ENCODE measurements around the gene IGF2BP2. TPM values are rescaled to one million over a fixed set of nuclear protein-coding genes. Genes with fewer than 3 reads are reported as not detected.

Gene IGF2BP2
- total RNA-seq, 2 experiments from 2014 or later = 0.09 TPM; not detected in 1

- H3K27me3 Mint-ChIP-seq = peaks cover 37% of the 10 kb centered on the region
- H3K27ac Mint-ChIP-seq = no peak overlapping the region
- no peak for ATAC-seq
- H3K36me3 Mint-ChIP-seq = no peaks in the 10 kb centered on the region
- H3K4me1 Mint-ChIP-seq = peaks cover 2% of the 10 kb centered on the region
- no peaks in the 10 kb centered on the region for H3K9me3 Mint-ChIP-seq (ENCODE audit: low read depth)
- H3K4me3 Mint-ChIP-seq = no peak overlapping the region
- DNase-seq = no peak
- CTCF ChIA-PET = interaction anchor here (1.9 kb wide), 1 partner anchor 23 kb away, joined by 4 read pairs; no protein-coding TSS in a partner anchor
Observed at GRCh38 chr3:185744997-185745843, 79.6 kb downstream of the IGF2BP2 start.

- no peak for DNase-seq
- no peak for ATAC-seq
- no peak overlapping the region for H3K27ac Mint-ChIP-seq
- CTCF ChIA-PET = interaction anchor here (0.7 kb wide), 1 partner anchor 27 kb away, joined by 3 read pairs; no protein-coding TSS in a partner anchor
- peaks cover 38% of the 10 kb centered on the region for H3K27me3 Mint-ChIP-seq
- no peaks in the 10 kb centered on the region for H3K36me3 Mint-ChIP-seq
- no peak overlapping the region for H3K4me3 Mint-ChIP-seq
- peaks cover 2% of the 10 kb centered on the region for H3K4me1 Mint-ChIP-seq
- no peaks in the 10 kb centered on the region for H3K9me3 Mint-ChIP-seq (ENCODE audit: low read depth)
Observed at GRCh38 chr3:185741586-185741985, 83.3 kb downstream of the IGF2BP2 start.

- CTCF ChIA-PET = no interaction called here
- Mint-ChIP-seq H3K36me3 (no peaks in the 10 kb centered on the region), H3K9me3 (ENCODE audit: low read depth) (no peaks in the 10 kb centered on the region), H3K4me3 (no peak overlapping the region), H3K27me3 (peaks cover 25% of the 10 kb centered on the region), H3K27ac (no peak overlapping the region), H3K4me1 (no peaks in the 10 kb centered on the region)
- ATAC-seq = no peak
- no peak for DNase-seq
Observed at GRCh38 chr3:185740133-185740532, 84.7 kb downstream of the IGF2BP2 start.

- Mint-ChIP-seq H3K4me3 (no peak overlapping the region), H3K36me3 (no peaks in the 10 kb centered on the region), H3K27ac (no peak overlapping the region), H3K4me1 (no peaks in the 10 kb centered on the region), H3K27me3 (peaks cover 25% of the 10 kb centered on the region), H3K9me3 (ENCODE audit: low read depth) (no peaks in the 10 kb centered on the region)
- CTCF ChIA-PET = no interaction called here
- DNase-seq (no peak), ATAC-seq (no peak)
Observed at GRCh38 chr3:185739264-185739701, 85.6 kb downstream of the IGF2BP2 start.

- H3K9me3 Mint-ChIP-seq (ENCODE audit: low read depth) = no peaks in the 10 kb centered on the region
- H3K4me1 Mint-ChIP-seq = no peaks in the 10 kb centered on the region
- no peak overlapping the region for H3K27ac Mint-ChIP-seq
- DNase-seq = no peak
- H3K4me3 Mint-ChIP-seq = no peak overlapping the region
- no peaks in the 10 kb centered on the region for H3K36me3 Mint-ChIP-seq
- CTCF ChIA-PET = no interaction called here
- H3K27me3 Mint-ChIP-seq = peaks cover 20% of the 10 kb centered on the region
- no peak for ATAC-seq
Observed at GRCh38 chr3:185737740-185738680, 86.8 kb downstream of the IGF2BP2 start.

- no peaks in the 10 kb centered on the region for H3K9me3 Mint-ChIP-seq (ENCODE audit: low read depth)
- H3K27ac Mint-ChIP-seq = no peak overlapping the region
- H3K36me3 Mint-ChIP-seq = no peaks in the 10 kb centered on the region
- no peak overlapping the region for H3K4me3 Mint-ChIP-seq
- H3K27me3 Mint-ChIP-seq = peaks cover 25% of the 10 kb centered on the region
- no peak for ATAC-seq
- H3K4me1 Mint-ChIP-seq = no peaks in the 10 kb centered on the region
- DNase-seq = no peak
- CTCF ChIA-PET = no interaction called here
Observed at GRCh38 chr3:185737020-185737419, 87.8 kb downstream of the IGF2BP2 start.

- ATAC-seq = no peak
- no peak for DNase-seq
- H3K9me3 Mint-ChIP-seq (ENCODE audit: low read depth) = no peaks in the 10 kb centered on the region
- H3K4me3 Mint-ChIP-seq = no peak overlapping the region
- no peaks in the 10 kb centered on the region for H3K4me1 Mint-ChIP-seq
- CTCF ChIA-PET = interaction anchor here (0.8 to 1.8 kb wide), 3 partner anchors 34 to 74 kb away, joined by 3 to 7 read pairs (median 4); no protein-coding TSS in a partner anchor
- H3K36me3 Mint-ChIP-seq = no peaks in the 10 kb centered on the region
- no peak overlapping the region for H3K27ac Mint-ChIP-seq
- H3K27me3 Mint-ChIP-seq = peaks cover 21% of the 10 kb centered on the region
Observed at GRCh38 chr3:185734725-185735096, 90.1 kb downstream of the IGF2BP2 start.

GRCh38 chr3:185733980-185734724, 90.7 kb downstream of the IGF2BP2 start:
- Mint-ChIP-seq H3K27ac (no peak overlapping the region), H3K9me3 (ENCODE audit: low read depth) (no peaks in the 10 kb centered on the region), H3K27me3 (peaks cover 21% of the 10 kb centered on the region), H3K4me3 (no peak overlapping the region), H3K36me3 (no peaks in the 10 kb centered on the region), H3K4me1 (no peaks in the 10 kb centered on the region)
- DNase-seq (no peak), ATAC-seq (no peak)
- CTCF ChIA-PET = interaction anchor here (0.8 to 1.8 kb wide), 3 partner anchors 35 to 74 kb away, joined by 3 to 7 read pairs (median 4); no protein-coding TSS in a partner anchor

- Mint-ChIP-seq H3K4me3 (no peak overlapping the region), H3K9me3 (ENCODE audit: low read depth) (no peaks in the 10 kb centered on the region), H3K36me3 (no peaks in the 10 kb centered on the region), H3K27ac (no peak overlapping the region), H3K4me1 (no peaks in the 10 kb centered on the region), H3K27me3 (peaks cover 14% of the 10 kb centered on the region)
- CTCF ChIA-PET = interaction anchor here (1.4 kb wide), 1 partner anchor 73 kb away, joined by 3 read pairs; no protein-coding TSS in a partner anchor
- ATAC-seq = no peak
- no peak for DNase-seq
Observed at GRCh38 chr3:185732782-185733181, 92.1 kb downstream of the IGF2BP2 start.

- no peaks in the 10 kb centered on the region for H3K9me3 Mint-ChIP-seq (ENCODE audit: low read depth)
- H3K27me3 Mint-ChIP-seq = peaks cover 18% of the 10 kb centered on the region
- no peak overlapping the region for H3K4me3 Mint-ChIP-seq
- no peaks in the 10 kb centered on the region for H3K36me3 Mint-ChIP-seq
- CTCF ChIA-PET = interaction anchor here (1.6 kb wide), 1 partner anchor 38 kb away, joined by 5 read pairs; no protein-coding TSS in a partner anchor
- no peak for ATAC-seq
- H3K4me1 Mint-ChIP-seq = no peaks in the 10 kb centered on the region
- no peak overlapping the region for H3K27ac Mint-ChIP-seq
- DNase-seq = no peak
Observed at GRCh38 chr3:185730550-185730949, 94.3 kb downstream of the IGF2BP2 start.

- ATAC-seq (no peak), DNase-seq (no peak)
- Mint-ChIP-seq H3K27me3 (peaks cover 21% of the 10 kb centered on the region), H3K36me3 (no peaks in the 10 kb centered on the region), H3K4me3 (no peak overlapping the region), H3K4me1 (no peaks in the 10 kb centered on the region), H3K27ac (no peak overlapping the region), H3K9me3 (ENCODE audit: low read depth) (no peaks in the 10 kb centered on the region)
- CTCF ChIA-PET = interaction anchor here (0.7 kb wide), 1 partner anchor 38 kb away, joined by 3 read pairs; no protein-coding TSS in a partner anchor
Observed at GRCh38 chr3:185729337-185730055, 95.3 kb downstream of the IGF2BP2 start.

- Mint-ChIP-seq H3K36me3 (no peaks in the 10 kb centered on the region), H3K27ac (no peak overlapping the region), H3K4me1 (no peaks in the 10 kb centered on the region), H3K9me3 (ENCODE audit: low read depth) (no peaks in the 10 kb centered on the region), H3K27me3 (peaks cover 23% of the 10 kb centered on the region), H3K4me3 (no peak overlapping the region)
- DNase-seq (no peak), ATAC-seq (no peak)
- CTCF ChIA-PET = interaction anchor here (0.7 kb wide), 1 partner anchor 37 kb away, joined by 3 read pairs; no protein-coding TSS in a partner anchor
Observed at GRCh38 chr3:185728630-185729336, 96.1 kb downstream of the IGF2BP2 start.

Measured in activated CD8-positive, alpha-beta memory T cell treated with anti-CD3 and anti-CD28 coated beads, Interleukin-2, amount 10 ng/mL, durations not matched to agents 7 days and 5 days (primary cell).